H1 (cell line): Measurements from ENCODE around the gene SCGB1C2. TPM values are rescaled to one million over a fixed set of nuclear protein-coding genes. Genes with fewer than 3 reads are reported as not detected.

ENCODE experiments used
- CTCF ChIA-PET: fragments of 300-600 bp; sonication (Branson Sonifier 250); formaldehyde crosslinking; loops from one replicate; lab custom pipeline; 2021; ENCODE audit not compliant: partially characterized antibody; lab: Charles Lee
- POLR2A ChIA-PET: fragments of 300-600 bp; sonication (Branson Sonifier 250); formaldehyde crosslinking; loops from one replicate; lab custom pipeline; 2021; ENCODE audit warnings: inconsistent platforms; ENCODE audit not compliant: partially characterized antibody; lab: Charles Lee
- DNase-seq, 2 experiments: peaks; one replicate each; pipeline versions ENCODE4 v3.0.0 to v3.0.0-alpha.2; 2010 to 2022; ENCODE audit warnings: low spot score in 2 of 2, low read depth in 1 of 2, mixed read lengths in 1 of 2
- FAIRE-seq: peaks from 2 replicates; lab custom pipeline; 2011; peaks lifted over from hg19 to GRCh38; lab: Jason Lieb, UNC
- H2AFZ ChIP-seq: 2 replicates; pipeline ENCODE4 v1.8.1; 2012; ENCODE audit warnings: low read length, inconsistent platforms
- H2AK5ac ChIP-seq: 2 replicates; pipeline ENCODE4 v1.6.1; 2013; ENCODE audit warnings: low read depth, low read length
- H2BK120ac ChIP-seq: replicated peaks from 2 replicates; pipeline ENCODE3; 2013; ENCODE audit warnings: low read depth, low read length, inconsistent platforms
- H2BK12ac ChIP-seq: 2 replicates; pipeline ENCODE4 v1.6.1; 2013; ENCODE audit warnings: low read depth, low read length
- H2BK15ac ChIP-seq: 2 replicates; pipeline ENCODE4 v1.6.1; 2013; ENCODE audit warnings: low read length
- H2BK20ac ChIP-seq: 2 replicates; pipeline ENCODE4 v1.6.1; 2013; ENCODE audit warnings: low read length
- H2BK5ac ChIP-seq: 2 replicates; pipeline ENCODE4 v1.6.1; 2013; ENCODE audit warnings: low read depth, low read length
- H3K14ac ChIP-seq: 2 replicates; pipeline ENCODE4 v1.6.1; 2013; ENCODE audit warnings: inconsistent platforms; ENCODE audit not compliant: insufficient read length
- H3K18ac ChIP-seq: 2 replicates; pipeline ENCODE4 v1.6.1; 2013; ENCODE audit warnings: low read length; ENCODE audit errors: extremely low read depth
- H3K23ac ChIP-seq: 2 replicates; pipeline ENCODE4 v1.6.1; 2013; ENCODE audit warnings: inconsistent platforms; ENCODE audit not compliant: insufficient read length
- H3K23me2 ChIP-seq: 2 replicates; pipeline ENCODE4 v1.6.1; 2013; ENCODE audit warnings: low read depth, low read length
- H3K27ac ChIP-seq: 2 replicates; pipeline ENCODE4 v1.6.1; 2011; ENCODE audit warnings: low read depth, low read length, inconsistent platforms
- H3K27me3 ChIP-seq, 4 experiments: replicated peaks in 1 of 4; 1 replicate in 1 of 4; 2 replicates in 3 of 4; pipeline versions ENCODE4 v1.6.1 to v1.8.1; 2011 to 2013; ENCODE audit warnings: low read length in 3 of 4, mild to moderate bottlenecking in 3 of 4, inconsistent platforms in 2 of 4, mixed read lengths in 2 of 4, moderate library complexity in 1 of 4; ENCODE audit not compliant: control insufficient read depth in 3 of 4, insufficient read depth in 3 of 4; ENCODE audit errors: extremely low read depth in 1 of 4
- H3K36me3 ChIP-seq, 4 experiments: 2 replicates each; pipeline versions ENCODE4 v1.6.1 to v1.8.1; 2011 to 2013; ENCODE audit warnings: mild to moderate bottlenecking in 4 of 4, low read length in 3 of 4, moderate library complexity in 2 of 4, control low read depth in 1 of 4, inconsistent platforms in 1 of 4; ENCODE audit not compliant: insufficient read depth in 4 of 4, control insufficient read depth in 2 of 4
- H3K4ac ChIP-seq: replicated peaks from 2 replicates; pipeline ENCODE3; 2013; ENCODE audit warnings: low read length, low read depth, mixed read lengths, inconsistent platforms; ENCODE audit not compliant: insufficient read length
- H3K4me1 ChIP-seq, 4 experiments: replicated peaks in 1 of 4; 1 replicate in 1 of 4; 2 replicates in 3 of 4; pipeline versions ENCODE4 v1.6.1 to v1.8.1; 2011 to 2013; ENCODE audit warnings: low read length in 3 of 4, inconsistent platforms in 2 of 4, mixed read lengths in 1 of 4; ENCODE audit not compliant: insufficient read depth in 4 of 4, control insufficient read depth in 3 of 4
- H3K4me2 ChIP-seq, 2 experiments: 2 replicates each; pipeline versions ENCODE4 v1.6.1 to v1.8.1; 2011 to 2013; ENCODE audit warnings: low read depth in 2 of 2, low read length in 2 of 2, control low read depth in 1 of 2, inconsistent platforms in 1 of 2, mild to moderate bottlenecking in 1 of 2; ENCODE audit not compliant: insufficient read depth in 1 of 2
- H3K4me3 ChIP-seq, 4 experiments: fragments of 200-600, 300-600 bp in 1 of 4; sonication (generic), shearing (Covaris generic), sonication (Bioruptor Twin) in 1 of 4; 2 replicates each; pipeline versions ENCODE4 v1.5.1 to v1.8.1; 2011 to 2016; ENCODE audit warnings: low read length in 4 of 4, low read depth in 3 of 4, control low read depth in 2 of 4, inconsistent platforms in 2 of 4, mild to moderate bottlenecking in 2 of 4, mixed read lengths in 1 of 4, moderate library complexity in 1 of 4; ENCODE audit not compliant: insufficient read depth in 2 of 4; ENCODE audit errors: extremely low read depth in 1 of 4
- H3K56ac ChIP-seq: replicated peaks from 2 replicates; pipeline ENCODE3; 2013; ENCODE audit warnings: low read depth, mild to moderate bottlenecking, mixed read lengths, low read length, inconsistent platforms; ENCODE audit not compliant: insufficient read length
- H3K79me1 ChIP-seq: 2 replicates; pipeline ENCODE4 v1.6.1; 2013; ENCODE audit warnings: low read depth, low read length, control low read depth
- H3K79me2 ChIP-seq, 2 experiments: 2 replicates each; pipeline versions ENCODE4 v1.6.1 to v1.8.1; 2012 to 2013; ENCODE audit warnings: low read length in 2 of 2, mild to moderate bottlenecking in 2 of 2, inconsistent platforms in 1 of 2; ENCODE audit not compliant: insufficient read depth in 2 of 2, control insufficient read depth in 1 of 2
- H3K9ac ChIP-seq, 4 experiments: replicated peaks in 1 of 4; 1 replicate in 1 of 4; 2 replicates in 3 of 4; pipeline versions ENCODE4 v1.6.1 to v1.8.1; 2011 to 2013; ENCODE audit warnings: low read depth in 3 of 4, low read length in 3 of 4, control low read depth in 2 of 4, mild to moderate bottlenecking in 2 of 4, moderate library complexity in 2 of 4, inconsistent platforms in 1 of 4; ENCODE audit errors: extremely low read depth in 1 of 4
- H3K9me3 ChIP-seq, 2 experiments: 2 replicates each; pipeline versions ENCODE4 v1.6.1 to v1.8.1; 2012 to 2013; ENCODE audit warnings: mild to moderate bottlenecking in 2 of 2, moderate library complexity in 2 of 2, control low read depth in 1 of 2, inconsistent platforms in 1 of 2, low read depth in 1 of 2, low read length in 1 of 2, mixed read lengths in 1 of 2; ENCODE audit not compliant: insufficient read depth in 2 of 2
- H4K20me1 ChIP-seq, 2 experiments: replicated peaks in 1 of 2; 2 replicates each; pipeline versions ENCODE3 to v1.8.1; 2011 to 2013; ENCODE audit warnings: inconsistent platforms in 2 of 2, low read length in 2 of 2, mild to moderate bottlenecking in 1 of 2; ENCODE audit not compliant: insufficient read depth in 2 of 2, control insufficient read depth in 1 of 2
- H4K5ac ChIP-seq: 2 replicates; pipeline ENCODE4 v1.6.1; 2013; ENCODE audit warnings: low read length, low read depth, mixed read lengths, inconsistent platforms; ENCODE audit not compliant: insufficient read length
- H4K8ac ChIP-seq: 2 replicates; pipeline ENCODE4 v1.8.0; 2013; ENCODE audit warnings: mild to moderate bottlenecking, moderate library complexity, low read length, inconsistent platforms; ENCODE audit not compliant: insufficient read depth; ENCODE audit errors: extremely low read depth
- H4K91ac ChIP-seq: replicated peaks from 2 replicates; pipeline ENCODE3; 2013; ENCODE audit warnings: low read length, mixed read lengths, inconsistent platforms; ENCODE audit not compliant: insufficient read length
- CHD2 ChIP-seq: IDR thresholded peaks from 2 replicates; pipeline ENCODE4 v1.6.1; 2012; ENCODE audit warnings: low read length, improper control_type of control experiment
- CTBP2 ChIP-seq: IDR thresholded peaks from 2 replicates; pipeline ENCODE4 v1.7.0; 2011; ENCODE audit warnings: borderline replicate concordance, mild to moderate bottlenecking, moderate library complexity, mixed read lengths, low read length; ENCODE audit not compliant: insufficient read depth, insufficient read length
- GABPA ChIP-seq: IDR thresholded peaks from 2 replicates; pipeline ENCODE4 v1.6.1; 2011; ENCODE audit warnings: mild to moderate bottlenecking, low read length, moderate library complexity, borderline replicate concordance; ENCODE audit not compliant: insufficient read depth
- GTF2F1 ChIP-seq: IDR thresholded peaks from 2 replicates; pipeline ENCODE4 v1.6.1; 2012; ENCODE audit warnings: low read depth, low read length, improper control_type of control experiment, borderline replicate concordance
- JUND ChIP-seq: IDR thresholded peaks from 2 replicates; pipeline ENCODE4 v1.6.1; 2011; ENCODE audit warnings: mild to moderate bottlenecking, improper control_type of control experiment, low read length
- KDM1A ChIP-seq: fragments of 200-600, 300-600 bp; sonication (generic); IDR thresholded peaks from 2 replicates; pipeline ENCODE4 v1.7.1; 2016; ENCODE audit warnings: mild to moderate bottlenecking, low read length, borderline replicate concordance
- KDM5A ChIP-seq: fragments of 200-600 bp; IDR thresholded peaks from 2 replicates; pipeline ENCODE4 v1.7.1; 2012; ENCODE audit warnings: mild to moderate bottlenecking, low read length, inconsistent platforms, mixed read lengths
- PHF8 ChIP-seq: fragments of 200-600 bp; sonication (generic); conservative IDR thresholded peaks from 2 replicates; pipeline ENCODE4 v1.7.1; 2012; ENCODE audit warnings: low read depth, mild to moderate bottlenecking, inconsistent platforms, low read length, moderate library complexity
- POLR2A ChIP-seq, 2 experiments: IDR thresholded peaks; 1 replicate in 1 of 2; 2 replicates in 1 of 2; pipeline ENCODE4 v1.6.1; 2011; ENCODE audit warnings: low read depth in 2 of 2, low read length in 2 of 2, mild to moderate bottlenecking in 2 of 2; ENCODE audit errors: control extremely low read depth in 1 of 2
- RXRA ChIP-seq: IDR thresholded peaks from 2 replicates; pipeline ENCODE4 v1.6.1; 2011; ENCODE audit warnings: low read depth, mild to moderate bottlenecking, low read length, moderate library complexity; ENCODE audit not compliant: insufficient read depth
- SIX5 ChIP-seq: IDR thresholded peaks from 2 replicates; pipeline ENCODE4 v1.6.1; 2011; ENCODE audit warnings: mild to moderate bottlenecking, low read depth, low read length
- SP4 ChIP-seq: IDR thresholded peaks from 2 replicates; pipeline ENCODE4 v1.6.1; 2012; ENCODE audit warnings: low read length, inconsistent platforms
- YY1 ChIP-seq: IDR thresholded peaks from 2 replicates; pipeline ENCODE4 v1.6.1; 2011; ENCODE audit warnings: low read depth, mild to moderate bottlenecking, low read length
- WGBS, 2 experiments: shearing (Covaris generic) in 1 of 2; methylation state at CpG; one replicate each; pipeline versions ENCODE4 v1.1.6 to v1.1.7; 2013 to 2015; ENCODE audit warnings: low lambda C conversion rate in 2 of 2, mixed read lengths in 2 of 2, inconsistent platforms in 1 of 2, low coverage in 1 of 2, missing lambda C conversion rate in 1 of 2; ENCODE audit not compliant: insufficient replicate concordance in 2 of 2, insufficient coverage in 1 of 2, insufficient read length in 1 of 2; ENCODE audit errors: extremely low coverage in 1 of 2, missing lambda C conversion rate in 1 of 2; 5-methylcytosine and 5-hydroxymethylcytosine counted together
- polyA plus RNA-seq, 7 experiments: library from polyadenylated mRNA; depleted of rRNA in 3 of 7; stranded (reverse) in 5 of 7; unstranded in 2 of 7; fragments of >200 nt in 5 of 7; fragments of 200-250 nt in 2 of 7; gene quantifications; 1 replicate in 5 of 7; 2 replicates in 1 of 7; 4 replicates in 1 of 7; pipeline versions ENCODE4 v1.2.1 to v1.2.3, GENCODE V29; 2011 to 2013; ENCODE audit warnings: missing spikeins in 2 of 7, mixed read lengths in 2 of 7
- total RNA-seq: library from RNA; stranded (reverse); fragmentation: NEBNext Ultra II Directional; extraction: Animal tissue kit (Norgen Biotek cat#: 25700); gene quantifications from 2 replicates; pipeline ENCODE4 v1.2.1, GENCODE V29; 2021

SCGB1C2 gene
- total and polyA plus RNA-seq, 2 of the 8 experiments (the other 6 are each of a cell fraction or from before 2014, with no cell fraction given) = not detected

DNA sequence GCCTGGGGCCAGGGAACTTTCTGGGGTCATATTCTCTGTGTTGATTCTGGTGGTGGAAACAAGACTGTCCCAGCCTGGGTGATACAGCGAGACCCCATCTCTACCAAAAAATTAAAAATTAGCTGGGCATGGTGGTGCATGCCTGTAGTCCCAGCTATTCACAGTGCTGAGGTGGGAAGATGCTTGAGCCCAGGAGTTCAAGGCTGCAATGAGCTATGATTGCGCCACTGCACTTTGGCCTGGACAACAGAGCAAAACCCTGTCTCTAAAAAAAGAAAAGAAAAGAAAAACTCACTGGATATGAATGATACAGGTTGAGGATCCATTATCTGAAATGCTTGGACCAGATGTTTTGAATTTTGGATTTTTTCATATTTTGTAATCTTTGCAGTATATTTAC, 13.6 kb downstream of the SCGB1C2 start:
- H3K4me1 ChIP-seq = no peaks in the 10 kb centered on the region; a peak in 1 of 7 replicates
- no peak overlapping the region for H4K8ac ChIP-seq
- H3K23me2 ChIP-seq = no peaks in the 10 kb centered on the region
- no peak overlapping the region for H2BK15ac ChIP-seq
- TF ChIP-seq KDM1A = no peak
- no peak for TF ChIP-seq KDM5A
- no peak for TF ChIP-seq YY1
- TF ChIP-seq RXRA = no peak
- no peak for TF ChIP-seq CHD2
- TF ChIP-seq PHF8 = no peak
- TF ChIP-seq GTF2F1 = no peak
- no peak for TF ChIP-seq SP4
- TF ChIP-seq JUND = no peak
- TF ChIP-seq CTBP2 = no peak
- TF ChIP-seq POLR2A (IDR thresholded peaks at IDR 0.05; ENCODE audit: control extremely low read depth in 1 of 2, low read depth in 2 of 2, low read length in 2 of 2) = no peak
- no peak for TF ChIP-seq GABPA
- no peak for TF ChIP-seq SIX5
- no peaks in the 10 kb centered on the region for H3K27me3 ChIP-seq
- ChIA-PET POLR2A (no interaction called here), CTCF (interaction anchor here (3.8 kb wide), 1 partner anchor 14 kb away, joined by 13 read pairs; no protein-coding TSS in a partner anchor)
- 82% methylated on average over 1 of the region's 2 CpGs; no CpG with 5 or more reads in 1 of the 2 experiments for WGBS, 2 experiments
- H2BK20ac ChIP-seq = no peak overlapping the region
- no peak overlapping the region for H3K27ac ChIP-seq
- H3K4me2 ChIP-seq = no peak overlapping the region
- H2AK5ac ChIP-seq = no peak overlapping the region
- H2BK12ac ChIP-seq = no peak overlapping the region
- DNase-seq (no peak), FAIRE-seq (no peak)
- H2BK5ac ChIP-seq = no peak overlapping the region
- no peak overlapping the region for H2AFZ ChIP-seq
- no peak overlapping the region for H3K56ac ChIP-seq
- H3K18ac ChIP-seq = no peak overlapping the region
- no peaks in the 10 kb centered on the region for H3K79me1 ChIP-seq
- H3K36me3 ChIP-seq = no peaks in the 10 kb centered on the region
- H4K20me1 ChIP-seq = peaks cover 0 to under 1% of the 10 kb centered on the region in 2 experiments
- no peak overlapping the region for H3K23ac ChIP-seq
- H3K14ac ChIP-seq = no peak overlapping the region
- H4K5ac ChIP-seq = no peak overlapping the region
- H4K91ac ChIP-seq = no peak overlapping the region
- no peak overlapping the region for H3K9ac ChIP-seq
- H3K9me3 ChIP-seq = no peaks in the 10 kb centered on the region; a peak in 1 of 4 replicates
- no peak overlapping the region for H2BK120ac ChIP-seq
- no peaks in the 10 kb centered on the region for H3K79me2 ChIP-seq
- H3K4me3 ChIP-seq = no peak overlapping the region
- H3K4ac ChIP-seq = no peak overlapping the region
